NCI-H2107 (cell line): ENCODE results near the gene PRDM2.
"Not testable (repeated sequence)": the region's sequence is repeated elsewhere in the genome, so short reads cannot be mapped to it uniquely, and the experiment has no call there.

Source experiments
- DNase-seq: peaks from one replicate; lab custom pipeline; 2025; lab: John Stamatoyannopoulos, UW

The PRDM2 gene, protein sequence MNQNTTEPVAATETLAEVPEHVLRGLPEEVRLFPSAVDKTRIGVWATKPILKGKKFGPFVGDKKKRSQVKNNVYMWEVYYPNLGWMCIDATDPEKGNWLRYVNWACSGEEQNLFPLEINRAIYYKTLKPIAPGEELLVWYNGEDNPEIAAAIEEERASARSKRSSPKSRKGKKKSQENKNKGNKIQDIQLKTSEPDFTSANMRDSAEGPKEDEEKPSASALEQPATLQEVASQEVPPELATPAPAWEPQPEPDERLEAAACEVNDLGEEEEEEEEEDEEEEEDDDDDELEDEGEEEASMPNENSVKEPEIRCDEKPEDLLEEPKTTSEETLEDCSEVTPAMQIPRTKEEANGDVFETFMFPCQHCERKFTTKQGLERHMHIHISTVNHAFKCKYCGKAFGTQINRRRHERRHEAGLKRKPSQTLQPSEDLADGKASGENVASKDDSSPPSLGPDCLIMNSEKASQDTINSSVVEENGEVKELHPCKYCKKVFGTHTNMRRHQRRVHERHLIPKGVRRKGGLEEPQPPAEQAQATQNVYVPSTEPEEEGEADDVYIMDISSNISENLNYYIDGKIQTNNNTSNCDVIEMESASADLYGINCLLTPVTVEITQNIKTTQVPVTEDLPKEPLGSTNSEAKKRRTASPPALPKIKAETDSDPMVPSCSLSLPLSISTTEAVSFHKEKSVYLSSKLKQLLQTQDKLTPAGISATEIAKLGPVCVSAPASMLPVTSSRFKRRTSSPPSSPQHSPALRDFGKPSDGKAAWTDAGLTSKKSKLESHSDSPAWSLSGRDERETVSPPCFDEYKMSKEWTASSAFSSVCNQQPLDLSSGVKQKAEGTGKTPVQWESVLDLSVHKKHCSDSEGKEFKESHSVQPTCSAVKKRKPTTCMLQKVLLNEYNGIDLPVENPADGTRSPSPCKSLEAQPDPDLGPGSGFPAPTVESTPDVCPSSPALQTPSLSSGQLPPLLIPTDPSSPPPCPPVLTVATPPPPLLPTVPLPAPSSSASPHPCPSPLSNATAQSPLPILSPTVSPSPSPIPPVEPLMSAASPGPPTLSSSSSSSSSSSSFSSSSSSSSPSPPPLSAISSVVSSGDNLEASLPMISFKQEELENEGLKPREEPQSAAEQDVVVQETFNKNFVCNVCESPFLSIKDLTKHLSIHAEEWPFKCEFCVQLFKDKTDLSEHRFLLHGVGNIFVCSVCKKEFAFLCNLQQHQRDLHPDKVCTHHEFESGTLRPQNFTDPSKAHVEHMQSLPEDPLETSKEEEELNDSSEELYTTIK (N-terminal part only)

DNA sequence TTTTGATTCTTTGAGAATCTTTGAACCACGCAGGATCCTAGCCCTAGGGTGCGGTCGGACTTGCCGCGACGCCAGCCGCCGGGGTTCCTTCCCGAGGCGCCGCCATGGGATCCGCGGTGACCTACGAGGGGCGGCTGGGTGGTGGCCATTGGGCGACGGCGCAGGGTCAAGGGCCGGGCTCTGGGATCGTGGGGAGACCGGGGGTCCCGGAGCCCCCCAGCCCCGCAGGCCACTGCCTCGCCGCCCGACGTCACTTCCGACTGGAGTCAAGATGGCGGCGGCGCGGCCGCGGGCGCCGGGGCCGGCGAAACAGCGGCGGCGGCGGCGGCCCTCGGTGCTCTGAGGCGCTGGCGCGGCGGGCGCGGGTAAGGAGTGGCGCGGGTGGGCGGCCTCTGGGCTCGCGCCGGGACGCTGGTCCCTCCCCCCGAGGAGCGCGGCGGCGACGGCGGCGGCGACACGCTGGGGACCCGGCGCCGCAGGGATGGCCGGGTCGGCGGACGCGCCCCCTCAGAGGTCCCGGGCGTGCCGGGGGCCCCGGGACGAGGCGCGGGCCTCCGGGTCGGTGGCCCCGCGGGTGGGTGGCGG lies at the start of gene PRDM2:
PRDM2 (plus strand) TSS at position 253 of the 585 bp plus-strand sequence. CDS start 15,418 bp downstream, outside the sequence.
- no peak for DNase-seq

DNA sequence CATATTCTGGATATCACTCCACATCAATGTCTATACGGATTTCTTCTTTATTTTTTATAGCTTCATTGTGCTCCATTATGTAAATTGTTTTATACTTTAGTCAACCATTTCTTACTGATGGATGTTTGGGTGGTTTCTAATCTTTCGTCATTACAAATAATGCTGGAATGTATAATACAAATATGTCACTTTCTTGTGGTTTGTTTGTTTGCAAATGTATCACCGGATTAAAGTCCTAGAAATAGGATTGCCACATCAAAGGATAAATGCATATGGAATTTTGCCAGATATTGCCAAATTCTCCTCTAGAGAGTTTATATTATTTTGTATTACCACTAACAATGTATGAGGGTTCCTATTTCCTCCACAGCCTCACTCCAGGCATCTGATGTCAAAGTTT lies 48.7 kb upstream of the PRDM2 start:
- no peak for DNase-seq

GRCh38 chr1:13652238-13652637 lies 47.8 kb upstream of the PRDM2 start:
- DNase-seq, result no peak

GRCh38 chr1:13661539-13661938 lies 38.4 kb upstream of the PRDM2 start:
- no peak for DNase-seq

- DNase-seq, result no peak
Measured at GRCh38 chr1:13662493-13662892, 37.5 kb upstream of the PRDM2 start.

GRCh38 chr1:13663969-13664368 lies 36.0 kb upstream of the PRDM2 start:
- DNase-seq, result no peak

- DNase-seq, result no peak
Measured at GRCh38 chr1:13664451-13664850, 35.5 kb upstream of the PRDM2 start.

GRCh38 chr1:13666317-13666716 lies 33.7 kb upstream of the PRDM2 start:
- DNase-seq, result no peak

- no peak for DNase-seq
Measured at GRCh38 chr1:13667691-13668090, 32.3 kb upstream of the PRDM2 start.

DNA sequence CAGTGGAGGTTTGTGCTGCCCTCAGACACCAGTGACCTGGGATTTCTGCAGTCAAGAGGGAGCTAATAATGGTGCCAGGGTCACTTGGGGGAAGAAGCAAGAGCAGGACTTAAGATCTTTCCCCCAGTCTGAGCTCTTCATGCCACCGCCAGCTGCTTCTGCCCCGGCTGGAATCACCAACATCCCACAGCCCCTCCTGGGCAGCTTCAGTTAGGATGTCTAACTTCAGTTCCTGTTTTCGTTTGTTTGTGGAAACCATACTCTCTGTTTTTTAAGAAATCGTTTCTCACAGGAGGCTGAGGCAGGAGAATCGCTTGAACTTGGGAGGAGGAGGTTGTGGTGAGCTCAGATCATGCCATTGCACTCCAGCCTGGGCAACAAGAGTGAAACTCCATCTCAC lies 25.6 kb upstream of the PRDM2 start:
- no peak for DNase-seq

GRCh38 chr1:13675151-13675651 lies 24.8 kb upstream of the PRDM2 start:
- DNase-seq, result no peak

GRCh38 chr1:13677896-13678295 lies 22.1 kb upstream of the PRDM2 start:
- no peak for DNase-seq

DNA sequence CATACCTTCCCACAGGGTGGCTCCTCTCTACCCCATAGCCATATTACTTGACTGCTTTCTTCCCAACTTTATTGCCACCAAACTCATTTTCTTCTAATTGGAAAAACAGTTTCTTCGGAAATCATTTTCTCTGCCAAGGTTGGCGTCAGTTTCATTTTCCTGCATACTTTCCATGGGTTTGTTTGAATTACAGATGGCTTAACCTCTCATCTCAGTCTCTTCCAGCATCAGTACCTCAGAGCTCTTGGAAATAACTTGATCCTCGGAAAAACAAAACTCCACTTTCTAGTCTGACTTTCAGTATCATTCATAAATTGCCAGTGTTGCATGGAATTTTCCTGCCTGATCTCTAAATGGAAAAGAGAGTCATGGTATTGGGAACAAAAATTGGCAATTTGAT lies 20.3 kb upstream of the PRDM2 start:
- no peak for DNase-seq

DNA sequence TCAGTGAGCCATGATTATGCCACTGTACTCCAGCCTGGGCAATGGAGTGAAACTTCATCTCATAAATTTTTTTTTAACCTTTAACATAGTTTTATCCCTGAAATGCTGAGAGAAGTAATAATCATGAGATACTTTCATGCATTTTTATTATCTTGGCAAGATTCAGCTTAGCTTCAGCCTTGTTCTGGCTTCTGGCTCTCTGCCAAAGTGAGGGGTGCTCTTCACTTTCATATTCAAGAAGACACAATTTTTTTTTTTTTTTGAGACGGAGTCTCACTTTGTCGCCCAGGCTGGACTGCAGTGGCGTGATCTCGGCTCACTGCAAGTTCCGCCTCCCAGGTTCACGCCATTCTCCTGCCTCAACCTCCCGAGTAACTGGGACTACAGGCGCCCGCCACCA lies 19.4 kb upstream of the PRDM2 start:
- DNase-seq, result not testable (repeated sequence)

DNA sequence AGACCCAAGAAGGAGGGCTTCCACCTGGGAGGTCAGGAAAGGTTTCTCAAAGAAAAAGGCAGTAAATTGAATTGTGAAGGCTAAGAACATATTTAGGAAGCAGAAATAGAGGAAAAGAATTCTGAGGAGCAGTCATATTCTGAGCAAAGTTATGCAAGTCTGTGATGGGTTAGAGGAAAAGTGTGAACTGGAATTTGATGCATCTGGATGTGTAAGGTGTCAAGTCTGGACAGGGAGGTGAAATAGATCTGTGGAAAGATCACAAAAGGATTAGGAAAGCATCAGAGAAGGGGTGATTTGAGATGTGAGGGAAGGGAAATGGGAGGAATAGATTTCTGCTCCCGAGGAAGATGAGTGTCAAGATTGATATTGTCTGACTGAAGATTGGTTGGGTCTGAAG lies 18.1 kb upstream of the PRDM2 start:
- DNase-seq, result no peak

- no peak for DNase-seq
Measured at GRCh38 chr1:13682444-13682843, 17.5 kb upstream of the PRDM2 start.

GRCh38 chr1:13683206-13683605 lies 16.8 kb upstream of the PRDM2 start:
- DNase-seq, result no peak

DNA sequence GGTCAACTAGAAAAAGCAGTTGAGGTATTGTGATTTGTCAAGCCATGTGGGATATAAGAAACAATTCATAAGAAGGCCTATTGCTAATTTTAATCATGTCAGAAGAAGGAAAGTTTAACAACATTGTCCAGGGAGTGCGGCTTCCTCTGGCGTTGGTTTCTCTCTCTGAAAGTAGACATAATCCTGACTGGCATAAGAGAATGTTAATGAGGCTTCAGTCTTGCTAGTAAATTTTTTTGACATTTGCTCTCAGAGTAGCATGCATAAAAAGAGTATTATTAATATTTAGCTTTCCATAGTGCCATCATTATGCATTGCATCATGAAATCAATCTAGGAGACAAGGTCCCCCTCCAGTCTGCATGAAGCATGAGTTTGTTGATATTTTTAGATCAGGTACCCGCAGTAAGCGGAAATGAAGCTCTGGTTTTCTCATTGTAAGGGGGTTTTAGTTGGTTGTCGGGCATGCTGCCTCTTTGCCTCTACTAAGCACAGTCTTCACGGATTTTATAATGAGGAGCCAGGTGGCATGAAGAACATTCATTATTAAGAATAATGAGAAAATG lies 12.8 kb upstream of the PRDM2 start:
- DNase-seq, result no peak

GRCh38 chr1:13693094-13693493 lies 6.9 kb upstream of the PRDM2 start:
- not testable (repeated sequence) for DNase-seq

GRCh38 chr1:13694886-13695684 lies 4.9 kb upstream of the PRDM2 start:
- no peak for DNase-seq
